ENCODE measurements around the gene GLP1R. TPM values are rescaled to one million over a fixed set of nuclear protein-coding genes. Genes with fewer than 3 reads are reported as not detected.

GLP1R gene
- total RNA-seq, 4 donors from 2014 or later, result 0.38 to 0.67 TPM; not detected in 2

DNA sequence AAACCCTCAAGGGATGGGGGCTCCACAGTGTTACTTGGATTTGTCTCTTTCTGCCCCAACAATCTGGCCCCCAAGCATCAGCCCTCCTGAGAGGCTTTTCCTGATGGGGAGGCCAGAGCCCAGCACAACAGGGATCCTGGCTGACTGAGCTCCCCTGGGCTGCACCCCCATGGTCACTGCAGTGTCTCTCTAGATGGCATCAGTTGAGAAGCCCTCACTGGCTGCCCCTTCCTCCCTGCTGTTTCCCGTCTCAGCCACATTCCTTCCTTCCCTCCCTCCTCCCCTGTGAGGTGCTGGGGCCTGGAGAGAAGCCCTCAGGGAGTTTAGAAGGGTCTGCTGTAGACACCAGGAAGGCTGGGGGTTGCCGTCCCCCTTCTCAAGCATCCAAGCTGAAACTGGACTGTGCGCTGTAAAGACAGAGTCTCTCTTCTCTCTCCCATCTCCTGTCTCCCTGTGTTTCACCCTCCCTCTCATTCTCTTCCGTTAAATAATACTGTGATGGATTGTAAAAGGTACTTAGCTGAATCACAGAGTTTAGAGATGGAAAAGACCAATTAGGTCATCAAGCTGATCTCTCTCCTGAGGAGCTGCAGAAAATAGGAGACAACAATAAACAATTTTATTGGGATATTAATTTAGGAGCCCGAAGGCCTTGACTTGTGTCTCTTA, 36.7 kb downstream of the GLP1R start:
- no peak overlapping the region for H3K27ac ChIP-seq
- no peaks in the 10 kb centered on the region for H3K9me3 ChIP-seq
- H3K36me3 ChIP-seq, result no peaks in the 10 kb centered on the region
- no peaks in the 10 kb centered on the region for H3K4me1 ChIP-seq
- no peak for TF ChIP-seq POLR2A (IDR thresholded peaks at IDR 0.05)
- TF ChIP-seq, protein P1, sequence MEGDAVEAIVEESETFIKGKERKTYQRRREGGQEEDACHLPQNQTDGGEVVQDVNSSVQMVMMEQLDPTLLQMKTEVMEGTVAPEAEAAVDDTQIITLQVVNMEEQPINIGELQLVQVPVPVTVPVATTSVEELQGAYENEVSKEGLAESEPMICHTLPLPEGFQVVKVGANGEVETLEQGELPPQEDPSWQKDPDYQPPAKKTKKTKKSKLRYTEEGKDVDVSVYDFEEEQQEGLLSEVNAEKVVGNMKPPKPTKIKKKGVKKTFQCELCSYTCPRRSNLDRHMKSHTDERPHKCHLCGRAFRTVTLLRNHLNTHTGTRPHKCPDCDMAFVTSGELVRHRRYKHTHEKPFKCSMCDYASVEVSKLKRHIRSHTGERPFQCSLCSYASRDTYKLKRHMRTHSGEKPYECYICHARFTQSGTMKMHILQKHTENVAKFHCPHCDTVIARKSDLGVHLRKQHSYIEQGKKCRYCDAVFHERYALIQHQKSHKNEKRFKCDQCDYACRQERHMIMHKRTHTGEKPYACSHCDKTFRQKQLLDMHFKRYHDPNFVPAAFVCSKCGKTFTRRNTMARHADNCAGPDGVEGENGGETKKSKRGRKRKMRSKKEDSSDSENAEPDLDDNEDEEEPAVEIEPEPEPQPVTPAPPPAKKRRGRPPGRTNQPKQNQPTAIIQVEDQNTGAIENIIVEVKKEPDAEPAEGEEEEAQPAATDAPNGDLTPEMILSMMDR (IDR thresholded peaks at IDR 0.05), result no peak
- no peaks in the 10 kb centered on the region for H3K27me3 ChIP-seq
- no peak for DNase-seq
- H3K4me3 ChIP-seq, result no peak overlapping the region

DNA sequence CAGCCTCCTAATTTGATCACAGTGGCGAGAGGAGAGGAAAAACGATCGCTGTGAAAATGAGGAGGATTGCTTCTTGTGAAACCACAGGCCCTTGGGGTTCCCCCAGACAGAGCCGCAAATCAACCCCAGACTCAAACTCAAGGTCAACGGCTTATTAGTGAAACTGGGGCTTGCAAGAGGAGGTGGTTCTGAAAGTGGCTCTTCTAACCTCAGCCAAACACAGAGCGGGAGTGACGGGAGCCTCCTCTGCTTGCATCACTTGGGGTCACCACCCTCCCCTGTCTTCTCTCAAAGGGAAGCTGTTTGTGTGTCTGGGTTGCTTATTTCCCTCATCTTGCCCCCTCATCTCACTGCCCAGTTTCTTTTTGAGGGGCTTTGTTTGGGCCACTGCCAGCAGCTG, 37.7 kb downstream of the GLP1R start:
- Histone ChIP-seq H3K4me1 (no peaks in the 10 kb centered on the region), H3K9me3 (no peaks in the 10 kb centered on the region), H3K27me3 (no peaks in the 10 kb centered on the region), H3K36me3 (no peaks in the 10 kb centered on the region), H3K4me3 (no peak overlapping the region), H3K27ac (no peak overlapping the region)
- no peak for TF ChIP-seq POLR2A (IDR thresholded peaks at IDR 0.05)
- TF ChIP-seq, protein P1 (IDR thresholded peaks at IDR 0.05), result no peak
- DNase-seq, result no peak

DNA sequence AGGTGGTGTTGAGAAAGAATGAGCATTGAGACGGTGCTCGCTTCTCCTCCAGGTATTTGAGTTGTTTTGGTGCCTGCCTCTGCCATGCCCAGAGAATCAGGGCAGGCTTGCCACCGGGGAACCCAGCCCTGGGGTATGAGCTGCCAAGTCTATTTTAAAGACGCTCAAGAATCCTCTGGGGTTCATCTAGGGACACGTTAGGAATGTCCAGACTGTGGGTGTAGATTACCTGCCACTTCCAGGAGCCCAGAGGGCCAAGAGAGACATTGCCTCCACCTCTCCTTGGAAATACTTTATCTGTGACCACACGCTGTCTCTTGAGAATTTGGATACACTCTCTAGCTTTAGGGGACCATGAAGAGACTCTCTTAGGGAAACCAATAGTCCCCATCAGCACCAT, 38.1 kb downstream of the GLP1R start:
- Histone ChIP-seq H3K27ac (no peak overlapping the region), H3K9me3 (no peaks in the 10 kb centered on the region), H3K4me1 (no peaks in the 10 kb centered on the region), H3K36me3 (no peaks in the 10 kb centered on the region), H3K4me3 (no peak overlapping the region), H3K27me3 (no peaks in the 10 kb centered on the region)
- no peak for DNase-seq
- TF ChIP-seq POLR2A (IDR thresholded peaks at IDR 0.05), result no peak

DNA sequence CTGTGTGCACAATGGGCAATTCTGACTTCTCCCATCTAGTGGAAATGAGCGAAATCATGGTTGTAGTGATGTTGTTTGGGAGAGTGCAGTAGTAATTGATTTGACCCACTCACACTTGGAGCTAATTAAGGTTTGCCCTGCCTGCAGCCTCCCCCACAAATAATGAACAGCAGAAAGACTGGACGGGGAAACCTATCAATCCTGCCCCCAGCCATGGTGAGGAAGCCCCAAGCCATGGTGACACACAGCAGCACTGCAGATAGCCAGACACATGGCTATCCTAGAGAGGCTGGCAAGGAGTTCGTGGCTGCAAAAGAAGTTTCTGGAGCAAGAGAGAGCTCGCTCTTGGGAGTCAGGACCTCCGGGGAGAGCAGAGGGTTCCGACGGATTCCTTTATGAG, 38.6 kb downstream of the GLP1R start:
- no peaks in the 10 kb centered on the region for H3K36me3 ChIP-seq
- no peak overlapping the region for H3K27ac ChIP-seq
- H3K9me3 ChIP-seq, result no peaks in the 10 kb centered on the region
- no peak overlapping the region for H3K4me3 ChIP-seq
- H3K27me3 ChIP-seq, result no peaks in the 10 kb centered on the region
- TF ChIP-seq, protein P1 (IDR thresholded peaks at IDR 0.05), result no peak
- no peak for TF ChIP-seq POLR2A (IDR thresholded peaks at IDR 0.05)
- H3K4me1 ChIP-seq, result no peaks in the 10 kb centered on the region
- no peak for DNase-seq

DNA sequence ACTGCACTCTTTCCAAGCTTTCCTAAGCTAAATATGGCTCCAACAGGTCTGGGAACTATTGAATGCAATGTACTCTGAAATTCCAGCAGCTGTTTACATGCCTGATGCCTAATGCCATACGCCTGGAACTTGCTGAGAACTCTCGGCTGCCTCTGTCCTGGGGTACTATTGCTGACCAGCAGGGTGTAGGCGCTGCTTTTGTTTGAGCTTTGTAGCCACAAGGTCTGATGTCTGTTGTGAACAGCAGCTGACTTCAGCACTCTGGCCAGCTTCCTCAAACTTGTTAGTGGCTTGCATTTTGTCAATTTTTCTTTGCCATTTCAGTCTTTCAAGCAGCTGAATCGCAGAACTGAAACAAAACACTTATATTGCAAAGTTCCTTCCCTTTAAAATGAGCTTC, 39.8 kb downstream of the GLP1R start:
- Histone ChIP-seq H3K36me3 (no peaks in the 10 kb centered on the region), H3K4me3 (no peak overlapping the region), H3K27me3 (no peaks in the 10 kb centered on the region), H3K9me3 (no peaks in the 10 kb centered on the region), H3K27ac (no peak overlapping the region), H3K4me1 (no peaks in the 10 kb centered on the region)
- TF ChIP-seq, protein P1 (IDR thresholded peaks at IDR 0.05), result peak in 3 of 6 experiments; percentile 30 to 33 (median 33)
- TF ChIP-seq POLR2A (IDR thresholded peaks at IDR 0.05), result no peak
- no peak for DNase-seq

DNA sequence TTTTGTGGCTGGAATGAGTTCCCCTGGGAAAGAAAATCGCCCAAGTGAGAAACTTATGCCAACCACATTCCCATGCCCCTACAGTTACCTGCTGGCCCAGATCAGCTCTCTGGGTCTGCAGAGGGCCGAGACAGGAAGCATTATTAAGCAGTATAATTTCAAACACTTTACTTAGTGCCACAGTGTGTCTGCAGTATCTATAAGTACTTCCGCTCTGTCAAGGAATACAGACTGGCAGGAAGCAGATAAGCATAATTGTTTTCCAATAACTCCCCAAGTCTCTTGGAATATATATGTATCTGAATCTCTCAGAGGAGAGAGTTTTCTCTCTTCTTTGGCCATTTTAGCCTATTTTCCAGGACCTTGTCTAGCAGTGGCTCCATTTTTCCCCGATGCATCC, 41.5 kb downstream of the GLP1R start:
- H3K4me3 ChIP-seq, result no peak overlapping the region
- no peak for DNase-seq
- H3K9me3 ChIP-seq, result no peaks in the 10 kb centered on the region
- TF ChIP-seq, protein P1 (IDR thresholded peaks at IDR 0.05), result no peak
- TF ChIP-seq POLR2A (IDR thresholded peaks at IDR 0.05), result no peak
- no peaks in the 10 kb centered on the region for H3K36me3 ChIP-seq
- no peaks in the 10 kb centered on the region for H3K4me1 ChIP-seq
- H3K27ac ChIP-seq, result no peak overlapping the region
- no peaks in the 10 kb centered on the region for H3K27me3 ChIP-seq

Measured in Peyer's patch (tissue), 4 donors.